ENCODE results near the gene KSR2. TPM values are rescaled to one million over a fixed set of nuclear protein-coding genes. Genes with fewer than 3 reads are reported as not detected.

Gene KSR2
- total and polyA plus RNA-seq, 9 donors, result under 0.01 to 0.15 (median 0.08) TPM; not detected in 4

DNA sequence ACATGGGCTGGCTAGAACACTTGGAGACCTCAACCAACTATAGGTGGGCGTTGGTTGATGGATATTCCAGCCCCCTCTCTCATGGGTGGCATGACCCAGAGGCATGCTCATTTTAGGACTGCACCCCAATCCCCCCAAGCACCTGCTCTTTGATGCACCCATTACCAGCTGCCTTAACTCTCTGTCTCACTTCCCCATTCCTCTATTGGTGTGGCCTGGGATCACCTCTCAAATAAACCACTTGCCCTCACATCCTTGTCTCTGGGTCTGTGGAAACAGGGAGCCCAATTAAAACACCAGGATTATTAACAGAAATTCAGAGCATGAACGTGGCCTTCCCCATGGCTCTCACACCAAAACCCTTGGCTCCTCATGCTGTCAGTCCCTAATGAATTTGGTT is 405.1 kb downstream of the KSR2 start:
- H3K27ac ChIP-seq, result no peak overlapping the region
- TF ChIP-seq POLR2A (IDR thresholded peaks at IDR 0.05) (no peak), EP300 (IDR thresholded peaks at IDR 0.05) (no peak)
- TF ChIP-seq, protein P1, sequence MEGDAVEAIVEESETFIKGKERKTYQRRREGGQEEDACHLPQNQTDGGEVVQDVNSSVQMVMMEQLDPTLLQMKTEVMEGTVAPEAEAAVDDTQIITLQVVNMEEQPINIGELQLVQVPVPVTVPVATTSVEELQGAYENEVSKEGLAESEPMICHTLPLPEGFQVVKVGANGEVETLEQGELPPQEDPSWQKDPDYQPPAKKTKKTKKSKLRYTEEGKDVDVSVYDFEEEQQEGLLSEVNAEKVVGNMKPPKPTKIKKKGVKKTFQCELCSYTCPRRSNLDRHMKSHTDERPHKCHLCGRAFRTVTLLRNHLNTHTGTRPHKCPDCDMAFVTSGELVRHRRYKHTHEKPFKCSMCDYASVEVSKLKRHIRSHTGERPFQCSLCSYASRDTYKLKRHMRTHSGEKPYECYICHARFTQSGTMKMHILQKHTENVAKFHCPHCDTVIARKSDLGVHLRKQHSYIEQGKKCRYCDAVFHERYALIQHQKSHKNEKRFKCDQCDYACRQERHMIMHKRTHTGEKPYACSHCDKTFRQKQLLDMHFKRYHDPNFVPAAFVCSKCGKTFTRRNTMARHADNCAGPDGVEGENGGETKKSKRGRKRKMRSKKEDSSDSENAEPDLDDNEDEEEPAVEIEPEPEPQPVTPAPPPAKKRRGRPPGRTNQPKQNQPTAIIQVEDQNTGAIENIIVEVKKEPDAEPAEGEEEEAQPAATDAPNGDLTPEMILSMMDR (IDR thresholded peaks at IDR 0.05), result no peak
- no peak overlapping the region for H3K4me3 ChIP-seq
- no peaks in the 10 kb centered on the region for H3K27me3 ChIP-seq
- intact Hi-C loops (cut with DNase I), result no loop called here
- 50 to 75% (median 62%) methylated on average over 2 of the region's 2 CpGs for WGBS, 3 donors
- no peaks in the 10 kb centered on the region for H3K9me3 ChIP-seq
- no peak for DNase-seq
- no peaks in the 10 kb centered on the region for H3K4me1 ChIP-seq (ENCODE audit: insufficient read depth)
- H3K36me3 ChIP-seq, result no peaks in the 10 kb centered on the region

DNA sequence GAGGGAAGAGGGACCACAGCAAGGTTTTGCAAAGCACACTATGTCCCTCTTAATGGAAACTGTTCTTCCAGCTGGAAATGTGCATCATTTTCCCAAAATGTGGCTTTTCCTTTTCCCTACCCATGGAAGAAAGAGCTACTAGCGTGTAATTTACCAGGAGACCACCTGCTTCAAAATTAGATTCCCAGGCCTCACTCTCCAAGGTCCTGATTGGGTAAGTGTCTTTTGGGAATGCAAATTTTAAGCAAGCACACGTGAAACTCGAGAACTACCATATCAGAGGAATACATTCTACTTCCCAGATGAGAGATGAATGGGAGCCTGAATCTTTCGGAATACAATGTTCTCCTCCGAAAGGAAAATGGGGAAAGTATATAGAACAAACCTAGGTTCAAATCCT is 405.8 kb downstream of the KSR2 start:
- no peak for DNase-seq

DNA sequence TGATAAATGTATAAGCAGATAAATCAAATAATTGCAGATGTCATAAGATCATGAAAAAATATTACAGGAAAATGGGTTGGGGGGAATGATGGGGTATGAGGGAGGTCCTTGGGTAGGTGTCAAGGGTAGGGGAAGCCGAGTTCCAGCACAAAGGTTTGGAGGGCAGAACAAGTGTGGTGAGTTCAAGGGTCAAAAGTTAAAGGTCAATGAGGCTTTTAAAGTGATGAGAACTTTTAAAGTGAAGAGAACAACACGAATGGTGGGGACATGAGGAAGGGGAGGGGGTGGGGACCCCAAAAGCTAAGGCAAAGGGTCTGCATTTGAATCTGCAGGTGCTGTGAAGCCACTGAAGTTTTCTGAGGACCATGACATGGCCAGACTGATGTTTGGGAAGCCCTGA is 406.8 kb downstream of the KSR2 start:
- intact Hi-C loops (cut with DNase I), result no loop called here
- H3K36me3 ChIP-seq, result no peaks in the 10 kb centered on the region
- H3K4me1 ChIP-seq (ENCODE audit: insufficient read depth), result no peaks in the 10 kb centered on the region
- no peak overlapping the region for H3K4me3 ChIP-seq
- no peaks in the 10 kb centered on the region for H3K9me3 ChIP-seq
- no peaks in the 10 kb centered on the region for H3K27me3 ChIP-seq
- WGBS, 3 donors, result 38 to 41% (median 39%) methylated on average over 2 of the region's 2 CpGs
- H3K27ac ChIP-seq, result no peak overlapping the region
- TF ChIP-seq, protein P1 (IDR thresholded peaks at IDR 0.05), result no peak
- no peak for TF ChIP-seq EP300 (IDR thresholded peaks at IDR 0.05)
- no peak for TF ChIP-seq POLR2A (IDR thresholded peaks at IDR 0.05)
- no peak for DNase-seq

More for the DNA sequence above, 405.8 kb downstream of the KSR2 start:
- no peaks in the 10 kb centered on the region for H3K9me3 ChIP-seq
- no peaks in the 10 kb centered on the region for H3K36me3 ChIP-seq
- 31 to 43% (median 34%) methylated on average over 5 of the region's 5 CpGs for WGBS, 3 donors
- H3K4me3 ChIP-seq, result no peak overlapping the region
- no peaks in the 10 kb centered on the region for H3K4me1 ChIP-seq (ENCODE audit: insufficient read depth)
- H3K27ac ChIP-seq, result no peak overlapping the region
- intact Hi-C loops (cut with DNase I), result no loop called here
- no peaks in the 10 kb centered on the region for H3K27me3 ChIP-seq
- no peak for TF ChIP-seq POLR2A (IDR thresholded peaks at IDR 0.05)
- no peak for TF ChIP-seq EP300 (IDR thresholded peaks at IDR 0.05)
- TF ChIP-seq, protein P1 (IDR thresholded peaks at IDR 0.05), result no peak

DNA sequence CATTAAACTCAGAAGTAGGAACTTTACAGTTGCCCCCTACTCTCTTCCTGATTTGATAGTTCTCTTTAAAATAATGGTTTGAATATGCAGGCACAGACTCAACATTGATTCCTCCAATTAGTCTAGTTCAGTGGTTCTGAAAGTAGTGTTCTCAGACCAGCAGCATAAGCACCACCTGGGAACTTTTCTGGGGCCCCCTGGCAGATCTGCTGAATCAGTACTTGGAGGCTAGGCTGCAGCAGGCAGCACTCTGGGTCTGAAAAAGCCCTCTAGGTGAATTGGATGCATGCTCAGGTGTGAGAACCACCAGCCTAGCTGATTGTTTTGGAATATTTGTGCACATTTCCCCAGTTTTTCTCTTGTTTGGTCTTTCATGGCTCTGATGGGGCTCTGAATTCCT is 408.8 kb downstream of the KSR2 start:
- Histone ChIP-seq H3K9me3 (no peaks in the 10 kb centered on the region), H3K36me3 (no peaks in the 10 kb centered on the region), H3K27ac (no peak overlapping the region), H3K27me3 (no peaks in the 10 kb centered on the region), H3K4me3 (no peak overlapping the region), H3K4me1 (ENCODE audit: insufficient read depth) (no peaks in the 10 kb centered on the region)
- DNase-seq, result no peak
- TF ChIP-seq, protein P1 (IDR thresholded peaks at IDR 0.05), result no peak
- TF ChIP-seq EP300 (IDR thresholded peaks at IDR 0.05) (no peak), POLR2A (IDR thresholded peaks at IDR 0.05) (no peak)
- intact Hi-C loops (cut with DNase I), result no loop called here

DNA sequence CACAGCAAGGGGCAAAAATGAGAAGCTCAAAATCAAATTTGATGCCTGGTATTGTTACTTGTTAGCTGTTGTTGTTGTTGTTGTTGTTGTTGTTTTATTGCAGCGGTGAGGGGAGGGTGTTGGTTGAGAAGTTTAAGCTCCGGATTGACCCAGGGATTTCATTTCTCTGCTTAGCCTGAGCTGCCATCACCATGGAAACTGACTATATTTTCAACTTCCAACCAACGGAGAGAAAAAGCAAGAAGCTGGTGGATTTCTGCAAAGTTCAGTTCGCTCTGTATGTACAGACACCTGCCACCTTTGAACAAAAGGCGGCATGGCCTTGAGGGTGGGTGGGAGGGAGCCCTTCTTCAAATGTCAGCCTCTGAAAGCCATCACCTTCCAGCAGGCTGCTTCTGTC is 412.9 kb downstream of the KSR2 start:
- Histone ChIP-seq H3K27ac (no peak overlapping the region), H3K36me3 (no peaks in the 10 kb centered on the region), H3K4me3 (no peak overlapping the region), H3K4me1 (ENCODE audit: insufficient read depth) (no peaks in the 10 kb centered on the region), H3K27me3 (no peaks in the 10 kb centered on the region), H3K9me3 (no peaks in the 10 kb centered on the region)
- no peak for DNase-seq
- intact Hi-C loops (cut with DNase I), result no loop called here
- no peak for TF ChIP-seq POLR2A (IDR thresholded peaks at IDR 0.05)
- no peak for TF ChIP-seq EP300 (IDR thresholded peaks at IDR 0.05)
- TF ChIP-seq, protein P1 (IDR thresholded peaks at IDR 0.05), result no peak
- WGBS, 3 donors, result 58 to 71% (median 60%) methylated on average over 5 of the region's 5 CpGs

Measured in ovary (tissue), 9 donors.